Stimulated activated CD4-positive, alpha-beta T cell treated with anti-CD3 and anti-CD28 coated beads, Interleukin-1b, Interleukin-23, amount 100 ng/mL, for 1 hour (primary cell): ENCODE data around the gene RPP40.
"Not testable (repeated sequence)": the region's sequence is repeated elsewhere in the genome, so short reads cannot be mapped to it uniquely, and the experiment has no call there.

ENCODE experiments used
- DNase-seq, 2 donors: peaks; one replicate each; pipeline ENCODE4 v3.0.0-alpha.2; 2020; ENCODE audit warnings: low read depth in 2 of 2

The RPP40 gene

DNA sequence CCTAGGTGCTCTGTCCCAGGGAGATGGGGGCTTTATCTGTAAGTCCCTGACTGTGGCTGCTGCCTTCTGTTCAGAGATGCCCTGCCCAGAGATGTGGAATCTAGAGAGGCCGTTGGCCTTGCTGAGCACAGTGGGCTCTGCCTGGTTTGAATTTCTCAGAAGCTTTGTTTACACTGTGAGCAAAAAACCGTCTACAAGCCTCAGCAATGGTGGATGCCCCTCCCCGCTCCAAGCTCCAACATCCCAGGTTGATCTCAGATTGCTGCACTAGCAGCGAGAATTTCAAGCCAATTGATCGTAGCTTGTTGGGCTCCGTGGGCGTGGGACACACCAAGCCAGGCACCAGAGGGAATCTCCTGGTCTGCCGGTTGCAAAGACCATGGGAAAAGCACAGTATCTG lies 16.3 kb upstream of the RPP40 start:
- DNase-seq, result no peak

DNA sequence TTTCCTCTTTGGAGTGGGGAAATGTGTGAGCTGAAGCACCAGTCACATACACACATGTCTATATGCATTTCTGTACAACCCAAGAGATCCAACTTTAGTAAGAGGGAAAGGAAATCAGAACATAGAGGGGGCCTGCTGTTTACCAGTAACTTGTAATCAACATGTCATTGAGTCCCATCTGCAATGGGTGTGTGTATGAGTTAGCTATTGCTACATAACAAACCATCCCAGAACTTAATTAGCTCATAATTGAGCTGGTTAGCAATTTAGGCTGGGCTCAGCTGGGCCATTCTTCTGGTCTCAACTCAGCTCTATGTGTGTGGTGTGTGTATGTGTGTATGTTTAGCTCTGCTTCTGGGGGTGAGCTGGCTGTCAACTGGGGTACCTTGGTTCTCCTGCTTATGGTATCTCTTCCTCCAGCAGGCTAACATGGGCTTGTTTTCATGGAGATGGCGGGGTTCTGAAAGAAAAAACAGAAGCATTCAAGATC lies 10.3 kb upstream of the RPP40 start:
- no peak for DNase-seq

DNA sequence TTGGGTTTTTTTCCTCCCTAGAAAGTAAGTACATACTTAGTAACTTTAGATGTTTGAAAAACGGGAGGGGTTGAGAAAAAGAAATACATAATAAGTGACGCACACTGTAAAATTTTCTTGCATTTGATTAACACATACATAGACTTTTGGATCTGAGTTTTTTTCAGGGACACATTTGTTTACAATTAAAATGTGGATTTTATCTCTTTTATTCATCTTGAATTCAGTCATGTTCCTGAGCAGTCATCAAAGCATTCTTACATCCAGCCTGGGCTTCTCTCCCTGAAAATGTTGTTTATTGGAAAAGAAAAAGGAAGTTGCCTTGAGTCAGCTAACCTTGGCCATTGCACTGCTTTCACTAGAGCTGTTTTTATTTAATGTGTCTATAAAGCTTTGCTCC lies 8.7 kb upstream of the RPP40 start:
- no peak for DNase-seq

DNA sequence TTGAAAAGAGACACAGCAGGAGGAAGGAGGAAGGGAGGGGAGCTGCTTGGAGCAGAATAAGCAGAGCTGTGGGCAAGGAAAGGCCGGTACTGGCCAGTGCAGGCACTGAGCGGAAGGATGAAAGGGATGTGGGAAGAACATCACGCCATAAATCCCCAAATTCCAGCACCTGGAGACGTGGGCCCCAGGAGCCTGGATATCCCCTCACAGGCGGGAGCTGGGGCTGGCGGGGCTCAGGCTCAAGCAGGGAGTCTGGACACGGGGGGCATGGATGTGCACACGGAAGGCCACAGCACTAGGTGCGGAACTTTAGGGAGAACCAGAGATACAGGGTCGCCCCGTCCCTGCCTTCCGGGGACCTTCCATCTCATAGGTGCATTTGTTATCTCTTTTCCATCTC lies 7.5 kb upstream of the RPP40 start:
- DNase-seq, result no peak

DNA sequence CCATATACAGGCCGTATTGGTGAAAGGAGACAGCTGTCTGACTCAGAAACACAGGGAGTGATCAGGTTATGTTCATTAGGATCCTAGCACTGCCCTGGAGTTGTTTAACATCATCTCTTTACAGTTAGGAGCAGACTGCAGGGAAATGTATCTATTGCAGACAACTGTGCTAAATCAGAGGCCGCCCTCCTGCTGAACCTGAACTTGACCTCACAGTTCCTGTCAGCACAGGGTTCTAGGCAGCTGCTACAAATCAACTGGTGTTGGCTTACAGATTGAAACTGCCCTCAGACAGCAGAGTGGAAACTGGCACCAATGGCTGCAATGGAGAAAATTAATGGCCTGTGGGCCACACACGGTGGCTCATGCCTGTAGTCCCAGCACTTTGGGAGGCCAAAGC lies 3.7 kb upstream of the RPP40 start:
- no peak for DNase-seq

DNA sequence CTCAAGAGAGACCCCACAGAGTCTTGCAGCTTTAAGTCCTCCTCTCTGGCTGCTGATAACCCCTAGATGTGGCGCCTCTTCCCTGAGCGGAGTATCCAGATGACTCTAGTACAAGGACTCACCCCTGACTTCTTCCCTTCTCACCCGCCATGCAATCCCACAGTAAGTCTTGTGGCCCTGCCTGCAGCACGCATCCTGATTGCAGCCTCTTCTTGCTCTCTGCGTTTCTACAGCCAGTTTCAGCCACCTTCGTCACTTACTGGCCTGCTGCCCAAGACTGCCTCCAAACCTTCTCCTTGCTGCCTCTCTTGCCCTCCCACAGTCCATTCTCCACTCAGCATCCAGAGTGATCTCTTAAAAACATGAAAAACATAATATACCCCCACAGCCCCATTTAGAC lies 2.4 kb upstream of the RPP40 start:
- DNase-seq, result no peak

DNA sequence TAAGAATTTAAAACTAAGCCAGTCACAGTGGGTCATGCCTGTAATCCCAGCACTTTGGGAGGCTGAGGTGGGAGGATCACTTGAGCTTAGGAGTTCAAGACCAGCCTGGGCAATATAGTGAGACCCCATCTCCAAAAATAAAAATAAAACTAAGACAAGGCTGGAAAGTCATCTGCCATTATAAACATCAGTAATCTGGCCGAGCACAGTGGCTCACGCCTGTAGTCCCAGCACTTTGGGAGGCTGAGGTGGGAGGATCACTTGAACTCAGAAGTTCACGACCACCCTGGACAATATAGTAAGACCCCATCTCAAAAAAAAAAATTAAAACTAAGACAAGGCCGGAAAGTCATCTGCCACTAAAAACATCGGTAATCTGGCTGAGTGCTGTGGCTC lies 1.2 kb upstream of the RPP40 start:
- not testable (repeated sequence) for DNase-seq

DNA sequence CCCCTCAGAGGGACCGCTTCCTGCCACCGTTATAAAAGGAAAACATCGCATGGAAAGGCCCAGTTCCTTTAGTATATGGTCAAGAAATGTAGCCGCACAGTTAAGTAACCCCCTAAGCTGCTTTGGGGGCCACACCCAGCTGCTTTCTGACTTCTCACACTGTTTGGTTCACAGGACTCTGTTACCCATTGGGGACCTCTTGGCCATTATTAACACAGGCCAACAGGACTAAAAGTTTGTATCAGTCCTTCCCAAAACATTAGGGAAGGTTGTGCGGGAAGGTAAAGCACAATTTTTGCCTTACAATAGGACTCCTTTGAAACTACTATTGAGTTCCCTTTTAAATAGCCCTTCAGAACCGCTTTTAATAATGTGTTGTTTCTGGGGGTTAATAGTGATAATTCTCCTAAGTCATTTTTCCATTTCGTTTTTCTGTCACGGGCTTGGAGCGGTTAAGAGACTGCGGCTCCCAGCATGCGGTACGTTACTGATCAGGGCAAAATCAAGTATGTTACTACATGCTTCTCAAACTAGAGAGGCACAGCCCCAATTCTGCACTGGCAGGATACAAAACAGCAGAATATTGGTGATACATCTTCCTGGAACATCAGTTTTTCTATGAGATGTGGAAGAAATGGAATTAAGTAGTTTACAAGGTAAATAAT lies 668 bp upstream of the RPP40 start:
- no peak for DNase-seq

DNA sequence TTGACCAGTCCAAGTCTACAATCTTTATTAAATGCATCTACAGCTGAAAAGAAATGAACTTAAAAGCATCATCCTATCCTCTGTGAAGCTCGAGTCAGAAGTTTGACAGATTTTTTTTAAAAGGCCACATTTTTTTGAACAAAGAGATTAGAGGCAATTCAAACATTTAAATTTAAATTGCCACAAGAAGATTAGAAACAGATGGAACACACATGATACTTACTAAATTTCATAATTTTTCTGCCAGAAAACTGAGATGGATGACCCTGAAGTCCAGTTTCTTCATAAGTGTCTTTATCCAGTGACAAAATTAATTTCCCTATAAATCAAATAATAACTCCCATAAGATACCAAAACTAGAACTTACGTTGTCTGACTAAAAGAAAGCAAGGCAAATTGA lies 4.3 kb downstream of the RPP40 start:
- no peak for DNase-seq

DNA sequence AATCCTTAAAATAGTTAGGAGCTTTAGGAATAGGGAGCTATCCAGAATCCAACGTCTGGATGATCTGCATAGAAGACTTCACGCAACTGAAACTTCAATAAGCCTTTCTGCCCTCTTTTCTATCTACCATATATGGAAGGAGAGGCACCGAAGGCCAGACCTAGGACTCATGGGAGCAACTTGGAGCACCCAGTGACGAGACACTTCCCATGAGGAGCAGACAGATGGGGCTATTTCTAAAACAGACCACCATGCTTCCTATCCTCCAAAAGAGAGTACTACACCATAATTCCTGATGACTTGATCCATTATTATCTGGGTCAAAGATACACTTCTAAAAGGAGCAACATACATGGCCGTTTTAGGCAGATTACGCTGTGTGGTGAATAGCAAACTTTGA lies 6.0 kb downstream of the RPP40 start:
- DNase-seq, result no peak

DNA sequence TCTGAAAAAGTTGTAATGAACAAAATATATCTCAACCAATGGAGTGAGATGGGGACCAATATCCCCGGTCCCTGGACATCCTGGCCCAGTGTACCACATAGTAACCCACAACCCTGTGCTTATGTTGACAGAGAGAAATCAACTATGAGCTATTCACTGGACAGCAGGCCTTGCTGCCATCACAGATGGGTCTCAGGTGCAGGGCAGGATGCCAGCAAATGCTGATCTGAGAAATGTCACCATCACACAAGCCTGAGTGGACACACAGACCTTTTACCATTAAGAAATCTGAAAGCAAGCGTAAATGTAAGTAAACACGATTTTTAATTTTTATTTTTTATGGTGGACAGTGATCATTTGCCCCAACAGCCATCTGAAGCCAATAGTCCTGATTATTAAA lies 9.1 kb downstream of the RPP40 start:
- no peak for DNase-seq

DNA sequence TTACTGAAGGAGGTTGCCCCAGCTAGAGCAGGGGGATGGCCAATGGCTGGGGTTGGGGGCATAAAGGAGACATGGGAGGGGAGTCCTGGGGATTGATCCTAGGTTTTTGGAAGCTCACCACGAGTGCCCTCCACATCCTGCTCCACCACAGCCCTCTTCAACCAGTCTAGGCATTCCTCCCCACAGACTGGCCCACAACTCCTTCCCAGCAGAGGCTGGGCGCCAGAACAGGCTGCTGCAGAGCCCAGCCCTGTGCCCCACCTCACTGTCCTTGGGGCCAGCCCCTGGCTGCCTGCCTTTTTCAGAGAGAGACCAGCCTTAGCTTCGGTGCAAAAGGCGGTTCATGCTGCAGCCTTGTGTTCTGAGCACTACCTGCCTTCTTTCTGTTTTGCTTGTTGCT lies 16.4 kb downstream of the RPP40 start:
- no peak for DNase-seq

DNA sequence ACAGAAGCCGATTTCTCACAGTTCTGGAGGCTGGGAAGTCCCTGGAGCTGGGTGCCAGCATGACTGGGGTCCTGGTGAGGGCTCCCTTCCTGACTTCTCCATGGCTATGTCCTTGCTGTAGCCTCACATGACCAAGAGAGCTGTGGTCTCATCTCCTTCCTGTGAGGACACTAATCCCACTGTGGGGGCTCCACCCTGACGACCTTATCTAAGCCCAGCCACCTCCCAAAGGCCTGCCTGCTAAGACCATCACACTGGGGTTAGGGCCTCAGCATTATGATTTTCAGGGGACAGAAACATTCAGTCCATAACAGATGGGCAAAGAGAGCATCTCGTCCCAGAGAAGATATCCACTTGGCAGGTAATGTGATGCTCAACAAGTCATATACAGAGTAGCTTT lies 16.8 kb downstream of the RPP40 start:
- no peak for DNase-seq

DNA sequence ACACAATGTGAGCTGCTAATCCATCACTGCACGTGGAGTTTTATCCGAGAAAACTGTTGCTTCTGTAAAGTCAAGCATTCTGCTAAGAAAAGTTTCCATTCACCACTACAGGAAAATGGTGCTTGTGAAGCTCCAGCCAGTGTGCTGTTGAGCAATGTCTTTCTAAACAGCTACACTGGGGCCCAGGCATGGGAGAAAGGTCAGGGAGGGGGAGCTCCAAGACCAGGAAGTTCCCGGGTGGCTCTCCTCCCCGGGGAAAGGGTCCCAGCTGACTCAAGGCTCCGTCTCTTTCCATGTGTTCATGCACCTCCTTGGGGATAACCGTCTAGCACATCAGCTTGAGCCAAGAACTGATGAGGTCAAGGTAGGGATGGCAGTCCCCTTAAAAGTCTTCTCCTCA lies 20.5 kb downstream of the RPP40 start:
- no peak for DNase-seq

DNA sequence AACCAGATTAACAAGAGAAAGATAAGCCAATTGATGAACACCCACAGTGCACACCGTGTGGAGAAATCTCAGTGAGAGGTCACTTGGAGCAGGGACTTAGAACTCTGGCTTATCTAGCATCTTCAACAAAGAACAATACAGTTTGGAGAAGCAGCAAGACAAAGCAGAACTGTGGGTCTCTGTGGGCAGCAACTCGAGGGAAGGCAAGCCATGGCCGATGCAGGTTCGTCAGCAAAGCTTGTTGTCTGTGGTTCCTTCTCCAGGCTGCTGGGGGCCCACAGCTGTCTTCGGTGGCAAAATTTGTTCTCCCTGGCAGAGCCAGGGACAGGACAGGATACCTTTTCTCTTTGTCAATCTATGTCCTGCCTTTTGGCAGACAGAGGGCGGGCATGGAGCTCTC lies 22.1 kb downstream of the RPP40 start:
- DNase-seq, result no peak

DNA sequence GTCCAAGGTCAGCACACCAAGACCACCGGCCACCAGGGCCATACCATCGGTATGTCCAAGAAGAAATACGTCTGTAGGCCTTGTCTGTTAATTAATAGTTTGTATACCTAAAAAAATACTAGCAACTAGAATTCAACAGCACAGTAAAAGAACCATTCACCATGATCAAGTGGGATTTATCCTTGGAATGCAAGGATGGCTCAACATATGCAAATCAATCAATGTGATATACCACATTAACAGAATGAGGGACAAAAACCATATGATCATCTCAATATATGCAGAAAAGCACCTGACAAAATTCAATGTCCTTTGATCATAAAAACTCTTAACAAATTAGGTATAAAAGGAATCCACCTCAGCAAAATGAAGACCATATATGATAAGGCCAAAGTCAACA lies 24.4 kb downstream of the RPP40 start:
- no peak for DNase-seq

DNA sequence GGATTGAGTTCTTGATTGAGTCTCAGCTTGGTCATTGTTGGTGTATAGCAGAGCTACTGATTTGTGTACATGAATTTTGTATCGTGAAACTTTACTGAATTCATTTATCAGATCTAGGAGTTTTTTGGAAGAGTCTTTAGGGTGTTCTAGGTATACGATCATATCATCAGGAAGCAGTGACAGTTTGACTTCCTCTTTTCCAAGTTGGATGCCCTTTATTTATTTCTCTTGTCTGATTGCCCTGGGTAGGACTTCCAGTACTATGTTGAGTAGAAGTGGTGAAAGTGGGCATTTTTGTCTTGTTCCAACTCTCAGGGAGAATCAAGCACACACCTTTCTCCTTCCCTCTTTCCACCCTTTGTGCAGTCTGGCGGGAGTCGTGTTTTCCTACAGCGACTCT lies 26.4 kb downstream of the RPP40 start:
- no peak for DNase-seq

DNA sequence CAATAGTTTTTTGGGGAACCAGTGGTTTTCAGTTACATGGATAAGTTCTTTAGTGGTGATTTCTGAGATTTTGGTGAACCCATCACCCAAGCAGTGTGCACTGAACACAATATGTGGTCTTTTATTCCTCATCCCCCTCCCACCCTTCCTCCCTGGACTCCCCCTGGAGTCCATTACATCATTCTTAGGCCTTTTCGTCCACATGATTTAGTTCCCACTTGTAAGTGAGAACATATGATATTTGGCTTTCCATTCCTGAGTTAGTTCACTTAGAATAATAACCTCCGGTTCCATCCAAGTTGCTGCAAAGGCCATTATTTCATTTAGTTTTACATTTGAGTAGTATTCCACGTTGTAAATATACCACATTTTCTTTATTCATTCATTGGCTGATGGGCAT lies 28.3 kb downstream of the RPP40 start:
- DNase-seq, result no peak

DNA sequence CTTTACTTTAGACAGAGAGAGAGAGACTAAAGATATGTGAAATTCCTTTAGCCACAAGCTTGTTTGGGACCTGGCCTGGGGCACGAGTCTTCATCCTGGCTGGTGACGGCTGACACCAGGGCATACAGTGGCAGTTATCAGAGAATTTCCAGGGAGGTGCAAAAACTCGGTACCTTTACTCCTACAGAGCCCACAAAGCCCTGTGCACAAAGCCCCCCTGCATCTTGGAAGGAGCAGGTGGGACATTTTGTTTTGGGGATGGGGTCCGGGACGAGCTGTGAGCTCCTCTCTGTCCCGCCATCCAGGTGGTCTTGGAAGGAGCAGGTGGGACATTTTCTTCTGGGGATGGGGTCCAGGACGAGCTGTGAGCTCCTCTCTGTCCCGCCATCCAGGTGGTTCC lies 28.9 kb downstream of the RPP40 start:
- no peak for DNase-seq

DNA sequence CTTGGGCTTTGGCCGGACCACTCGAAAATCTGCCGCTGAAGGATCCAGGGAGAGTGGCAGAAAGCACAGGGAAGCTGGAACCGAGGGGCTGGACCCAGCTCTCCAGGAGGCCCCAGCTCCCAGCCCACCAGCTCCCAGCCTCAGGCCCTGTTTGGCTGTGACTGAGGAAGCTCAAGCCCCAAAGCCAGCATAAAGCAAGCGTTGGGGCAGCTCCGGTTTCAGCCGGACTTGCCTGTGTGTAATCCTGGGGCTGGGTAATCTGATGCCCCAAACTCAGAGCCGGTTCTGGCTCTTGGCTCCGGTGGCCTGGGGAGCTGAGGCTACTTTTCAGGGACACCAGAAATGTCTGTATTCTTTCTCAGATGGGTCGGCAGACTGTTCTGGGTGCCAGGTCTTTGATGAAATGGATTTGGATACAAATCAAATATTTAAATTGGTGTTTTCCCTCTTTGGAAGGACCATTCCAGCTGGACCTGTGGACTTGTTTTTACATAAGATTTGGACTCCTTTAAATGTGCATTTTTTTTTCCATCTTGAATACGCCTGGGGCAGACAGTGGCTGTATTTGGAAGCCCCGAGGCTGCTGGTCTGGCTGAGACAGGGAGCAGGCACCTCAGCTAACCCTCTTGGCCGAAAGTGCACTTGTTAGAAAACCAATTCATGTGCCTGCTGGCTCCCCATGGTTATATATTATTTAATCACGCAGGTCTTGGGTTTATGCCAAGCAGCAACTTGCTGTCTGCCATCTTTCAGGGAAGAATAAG lies 29.7 kb downstream of the RPP40 start:
- no peak for DNase-seq

DNA sequence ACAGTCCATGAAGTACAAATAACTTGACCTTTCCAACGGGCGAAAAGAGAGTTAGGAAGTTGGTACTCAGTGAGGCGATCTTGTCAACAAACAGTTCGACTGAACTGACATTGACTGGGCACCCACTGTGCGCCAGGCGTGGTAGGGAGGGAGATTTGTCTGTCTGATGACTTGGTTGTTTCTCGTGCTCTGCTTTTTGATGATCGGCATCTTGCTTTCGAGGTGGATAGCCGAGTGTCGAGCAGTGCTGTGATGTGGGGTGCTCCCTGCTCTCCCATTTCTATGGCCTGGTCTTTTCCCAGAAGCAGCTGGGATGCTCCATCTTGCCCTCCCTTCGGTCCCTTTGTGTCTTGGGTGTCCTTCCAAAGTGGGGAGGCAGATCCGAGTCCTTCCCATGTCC lies 30.4 kb downstream of the RPP40 start:
- no peak for DNase-seq

DNA sequence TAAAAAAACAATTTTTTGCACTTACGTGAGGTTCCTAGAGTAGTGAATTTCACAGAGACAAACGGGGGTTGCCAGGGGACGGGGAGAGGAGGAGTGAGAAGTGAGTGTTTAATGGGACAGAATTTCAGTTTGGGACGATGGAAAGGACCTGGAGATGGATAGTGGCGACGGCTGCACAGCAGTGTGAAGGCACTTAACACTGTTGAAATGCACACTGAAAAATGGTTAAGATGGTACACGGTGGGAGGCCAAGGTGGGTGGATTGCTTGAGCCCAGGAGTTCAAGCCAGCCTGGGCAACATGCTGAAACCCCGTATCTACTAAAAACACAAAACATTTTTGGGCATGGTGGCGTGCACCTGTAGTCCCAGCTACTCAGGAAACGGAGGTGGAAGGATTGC lies 31.4 kb downstream of the RPP40 start:
- no peak for DNase-seq

DNA sequence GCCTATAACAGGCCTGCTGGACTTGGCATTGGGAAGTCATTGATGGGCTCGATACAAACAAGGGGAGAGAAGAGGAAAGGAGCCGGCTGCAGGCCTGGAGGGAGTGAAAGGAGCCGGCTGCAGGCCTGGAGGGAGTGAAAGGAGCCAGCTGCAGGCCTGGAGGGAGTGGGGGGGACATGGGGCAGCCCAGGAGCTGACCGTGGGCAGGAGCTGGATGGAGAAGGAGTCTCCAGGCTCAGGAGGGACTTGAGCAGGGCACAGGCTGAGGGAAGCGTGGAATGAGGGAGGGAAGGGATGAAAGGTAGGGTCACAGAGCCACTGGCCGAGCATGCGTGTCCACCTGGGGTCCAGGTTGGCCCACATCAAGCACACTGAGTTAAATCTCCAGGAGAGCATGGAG lies 32.0 kb downstream of the RPP40 start:
- DNase-seq, result no peak
